Sciatic nerve (tissue), 2 donors: ENCODE measurements around the gene ID2. TPM values are rescaled to one million over a fixed set of nuclear protein-coding genes. Genes with fewer than 3 reads are reported as not detected.

Experiments
- ATAC-seq: fragments of 200-7000 bp; cut with Tn5 transposase; one replicate; pipeline ENCODE4 v1.9.1; 2020; ENCODE audit warnings: mild to moderate bottlenecking, moderate library complexity
- DNase-seq: peaks from one replicate; pipeline ENCODE4 v3.0.0-alpha.2; 2020; ENCODE audit warnings: low spot score
- intact Hi-C: fragments of 100-400 bp; cut with DNase I; formaldehyde crosslinking; loops from one replicate; pipeline ENCODE4 v1.14.2; 2022
- total RNA-seq: library from RNA; stranded (reverse); fragmentation: NEBNext Ultra II Directional; extraction: Animal tissue kit (Norgen Biotek cat#: 25700); gene quantifications from one replicate; pipeline ENCODE4 v1.2.1, GENCODE V29; 2021
- donor health status: DM: no; HTN: no; CAD: no.
- donor health status: DM: no; HTN: no; CAD: no.

The ID2 gene
- total RNA-seq, 1 donor from 2014 or later = 95.8 TPM

GRCh38 chr2:8679827-8680731 is 1.8 kb upstream of the ID2 start:
- intact Hi-C loops = loop anchor here (10.0 kb wide), 2 partner anchors 55 to 1575 kb away; no protein-coding TSS in a partner anchor
- no peak for ATAC-seq
- no peak for DNase-seq

GRCh38 chr2:8680822-8681760 is 765 bp upstream of the ID2 start:
- ATAC-seq (no peak), DNase-seq (peak; percentile 81)
- intact Hi-C loops = loop anchor here (10.0 kb wide), 2 partner anchors 56 to 1576 kb away; no protein-coding TSS in a partner anchor

- no peak for DNase-seq
- intact Hi-C loops = loop anchor here (10.0 kb wide), 2 partner anchors 58 to 1578 kb away; no protein-coding TSS in a partner anchor
- ATAC-seq = no peak
Measured at GRCh38 chr2:8682719-8683667, 1.1 kb downstream of the ID2 start.

- intact Hi-C loops = loop anchor here (10.0 kb wide), 2 partner anchors 60 to 1580 kb away; no protein-coding TSS in a partner anchor
- no peak for ATAC-seq
- DNase-seq = no peak
Measured at GRCh38 chr2:8684540-8684877, 2.7 kb downstream of the ID2 start.

- DNase-seq (peak; percentile 78), ATAC-seq (no peak)
- intact Hi-C loops = loop anchor here (5.0 to 10.0 kb wide), 3 partner anchors 60 to 1580 kb away; no protein-coding TSS in a partner anchor
Measured at GRCh38 chr2:8684878-8685696, 3.2 kb downstream of the ID2 start.

GRCh38 chr2:8685697-8686358 is 4.0 kb downstream of the ID2 start:
- ATAC-seq (no peak), DNase-seq (peak; percentile 85)
- intact Hi-C loops = loop anchor here (5.0 to 10.0 kb wide), 3 partner anchors 61 to 1581 kb away; no protein-coding TSS in a partner anchor

- no peak for ATAC-seq
- intact Hi-C loops = loop anchor here (5.0 kb wide), 1 partner anchor 70 kb away; no protein-coding TSS in a partner anchor
- no peak for DNase-seq
Measured at GRCh38 chr2:8691859-8692437, 10.1 kb downstream of the ID2 start.

- DNase-seq = no peak
- intact Hi-C loops = loop anchor here (5.0 kb wide), 1 partner anchor 70 kb away; no protein-coding TSS in a partner anchor
- ATAC-seq = no peak
Measured at GRCh38 chr2:8692783-8693156, 10.9 kb downstream of the ID2 start.

- intact Hi-C loops = loop anchor here (5.0 kb wide), 1 partner anchor 69 kb away; no protein-coding TSS in a partner anchor
- DNase-seq = no peak
- ATAC-seq = peak; percentile 67
Measured at GRCh38 chr2:8693157-8693821, 11.4 kb downstream of the ID2 start.

- no peak for ATAC-seq
- intact Hi-C loops = loop anchor here (5.0 kb wide), 1 partner anchor 68 kb away; no protein-coding TSS in a partner anchor
Measured at GRCh38 chr2:8694737-8695136, 12.9 kb downstream of the ID2 start.

GRCh38 chr2:8697190-8697589 is 15.3 kb downstream of the ID2 start:
- ATAC-seq (no peak), DNase-seq (no peak)
- intact Hi-C loops = no loop called here

More at GRCh38 chr2:8694737-8695136, 12.9 kb downstream of the ID2 start:
- no peak for DNase-seq

- no peak for DNase-seq
- ATAC-seq = no peak
- intact Hi-C loops = no loop called here
Measured at GRCh38 chr2:8699839-8700238, 18.0 kb downstream of the ID2 start.

- no peak for DNase-seq
- ATAC-seq = no peak
- intact Hi-C loops = no loop called here
Measured at GRCh38 chr2:8701681-8702379, 20.0 kb downstream of the ID2 start.

GRCh38 chr2:8704906-8705305 is 23.1 kb downstream of the ID2 start:
- ATAC-seq (no peak), DNase-seq (no peak)
- intact Hi-C loops = no loop called here

- ATAC-seq = no peak
- intact Hi-C loops = no loop called here
- no peak for DNase-seq
Measured at GRCh38 chr2:8709611-8710010, 27.8 kb downstream of the ID2 start.
